ENCODE measurements around the gene CTSL.

Gene CTSL

DNA sequence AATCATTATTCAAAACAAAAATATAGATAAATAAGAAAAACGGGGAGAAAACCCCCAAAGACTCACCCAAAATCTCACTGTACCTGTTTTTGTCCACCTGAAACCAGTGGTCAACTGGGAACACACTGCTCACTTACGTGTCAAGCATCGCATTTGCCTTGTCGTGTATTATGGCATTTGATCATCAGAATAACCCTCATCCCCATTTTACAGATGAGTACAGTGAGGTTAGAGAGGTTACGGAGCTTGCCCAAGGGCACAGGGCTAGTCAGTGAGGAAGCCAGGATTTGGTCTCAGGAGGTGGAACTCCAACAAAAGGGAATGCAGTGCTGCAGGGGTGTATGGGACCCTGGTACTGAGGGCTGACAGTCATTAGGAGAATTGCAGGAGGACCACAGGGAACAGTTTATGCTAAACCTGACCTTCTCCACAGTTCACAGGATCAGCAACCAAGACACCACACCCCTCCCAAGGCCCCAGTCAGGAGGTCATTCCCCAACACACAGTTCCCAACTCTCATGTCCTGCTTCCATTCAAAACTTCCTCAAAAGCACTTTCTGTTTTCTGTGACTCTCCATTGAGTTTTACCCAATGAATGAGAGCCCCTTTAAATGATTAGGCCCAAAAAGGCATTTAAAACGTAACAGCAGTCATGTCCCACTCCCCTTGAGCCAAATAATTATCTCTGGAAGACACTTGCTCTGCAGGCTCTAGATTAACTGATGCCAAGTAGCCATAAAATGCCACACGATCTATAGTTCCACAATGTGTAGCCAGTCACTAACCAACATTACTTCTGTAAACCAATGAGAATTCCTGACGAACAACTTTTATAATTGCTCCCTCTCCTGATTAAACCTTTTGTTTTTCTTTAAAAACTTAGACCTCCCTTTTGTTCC, 50.8 kb downstream of the CTSL start:
- no peaks in the 10 kb centered on the region for H3K27me3 ChIP-seq (ENCODE audit: control insufficient read depth in 3 of 3, insufficient read depth in 3 of 3, low read depth in 1 of 3, low read length in 3 of 3)
- H3K4me2 ChIP-seq (ENCODE audit: insufficient read depth, low read length, poor library complexity, severe bottlenecking) = no peak overlapping the region
- no peak overlapping the region for H2BK5ac ChIP-seq (ENCODE audit: low read length)
- H3K9me3 ChIP-seq (replicated peaks in 1 of 2; ENCODE audit: control insufficient read depth in 2 of 2, insufficient read depth in 1 of 2, low read depth in 1 of 2, low read length in 2 of 2) = peaks cover 0 to 2% of the 10 kb centered on the region in 2 donors
- H3K27ac ChIP-seq (replicated peaks; ENCODE audit: low read length) = no peak overlapping the region
- no peak overlapping the region for H2AK5ac ChIP-seq (ENCODE audit: low read depth, low read length)
- no peaks in the 10 kb centered on the region for H3K79me1 ChIP-seq (ENCODE audit: low read depth, low read length)
- H3K4me1 ChIP-seq (ENCODE audit: control insufficient read depth in 2 of 2, insufficient read depth in 1 of 2, low read depth in 1 of 2, low read length in 2 of 2) = no peaks in the 10 kb centered on the region
- DNase-seq (ENCODE audit: low spot score) = no peak
- no peak overlapping the region for H3K18ac ChIP-seq (ENCODE audit: low read length)
- H3K36me3 ChIP-seq (replicated peaks in 1 of 2; ENCODE audit: control insufficient read depth in 2 of 2, insufficient read depth in 2 of 2, low read length in 2 of 2) = no peaks in the 10 kb centered on the region
- no CpG with 5 or more reads among the region's 8 CpGs for WGBS, 2 donors (ENCODE audit: extremely low coverage in 2 of 2, insufficient read length in 2 of 2, insufficient replicate concordance in 1 of 2)
- H2BK12ac ChIP-seq (ENCODE audit: low read length) = no peak overlapping the region
- no peak overlapping the region for H3K23ac ChIP-seq (ENCODE audit: low read depth, low read length, poor library complexity)
- no peak overlapping the region for H4K8ac ChIP-seq (ENCODE audit: low read depth, low read length)
- H2AFZ ChIP-seq (ENCODE audit: low read length) = no peak overlapping the region
- H3K4me3 ChIP-seq (ENCODE audit: low read length in 2 of 2) = no peak overlapping the region
- no peak overlapping the region for H2BK15ac ChIP-seq (ENCODE audit: low read length)
- no peak overlapping the region for H3K4ac ChIP-seq (ENCODE audit: low read length)
- H4K91ac ChIP-seq (ENCODE audit: low read depth, low read length, poor library complexity) = no peak overlapping the region
- no peak overlapping the region for H2BK120ac ChIP-seq (ENCODE audit: low read depth, low read length)
- H3K9ac ChIP-seq (ENCODE audit: low read depth, low read length, poor library complexity) = no peak overlapping the region
- H3K14ac ChIP-seq (ENCODE audit: low read length) = no peak overlapping the region

- Histone ChIP-seq H3K18ac (ENCODE audit: low read length) (no peak overlapping the region), H3K9ac (ENCODE audit: low read depth, low read length, poor library complexity) (no peak overlapping the region), H4K91ac (ENCODE audit: low read depth, low read length, poor library complexity) (no peak overlapping the region), H3K4ac (ENCODE audit: low read length) (no peak overlapping the region), H3K27ac (replicated peaks; ENCODE audit: low read length) (no peak overlapping the region), H3K36me3 (replicated peaks in 1 of 2; ENCODE audit: control insufficient read depth in 2 of 2, insufficient read depth in 2 of 2, low read length in 2 of 2) (no peaks in the 10 kb centered on the region), H2AK5ac (ENCODE audit: low read depth, low read length) (no peak overlapping the region), H2BK5ac (ENCODE audit: low read length) (no peak overlapping the region), H2BK15ac (ENCODE audit: low read length) (no peak overlapping the region), H3K23ac (ENCODE audit: low read depth, low read length, poor library complexity) (no peak overlapping the region), H3K79me1 (ENCODE audit: low read depth, low read length) (no peaks in the 10 kb centered on the region), H2AFZ (ENCODE audit: low read length) (no peak overlapping the region), H3K14ac (ENCODE audit: low read length) (no peak overlapping the region), H3K4me2 (ENCODE audit: insufficient read depth, low read length, poor library complexity, severe bottlenecking) (no peak overlapping the region), H3K27me3 (ENCODE audit: control insufficient read depth in 3 of 3, insufficient read depth in 3 of 3, low read depth in 1 of 3, low read length in 3 of 3) (no peaks in the 10 kb centered on the region), H3K4me3 (ENCODE audit: low read length in 2 of 2) (no peak overlapping the region), H4K8ac (ENCODE audit: low read depth, low read length) (no peak overlapping the region), H2BK120ac (ENCODE audit: low read depth, low read length) (no peak overlapping the region), H3K9me3 (replicated peaks in 1 of 2; ENCODE audit: control insufficient read depth in 2 of 2, insufficient read depth in 1 of 2, low read depth in 1 of 2, low read length in 2 of 2) (peaks cover 0 to 2% of the 10 kb centered on the region in 2 donors), H3K4me1 (ENCODE audit: control insufficient read depth in 2 of 2, insufficient read depth in 1 of 2, low read depth in 1 of 2, low read length in 2 of 2) (no peaks in the 10 kb centered on the region), H2BK12ac (ENCODE audit: low read length) (no peak overlapping the region)
- no peak for DNase-seq (ENCODE audit: low spot score)
- no CpG with 5 or more reads among the region's 4 CpGs for WGBS, 2 donors (ENCODE audit: extremely low coverage in 2 of 2, insufficient read length in 2 of 2, insufficient replicate concordance in 1 of 2)
These were observed 53.1 kb downstream of the CTSL start for GRCh38 chr9:87778996-87779395.

Measured in neuronal stem cell (in vitro differentiated cells).